NCI-H1694 (cell line): ENCODE results near the gene VAV3.
A peak's percentile ranks its signal among the peaks of the same experiment; 100 is the strongest.

Experiments
- DNase-seq: peaks from one replicate; lab custom pipeline; 2025; lab: John Stamatoyannopoulos, UW

VAV3 gene

DNA sequence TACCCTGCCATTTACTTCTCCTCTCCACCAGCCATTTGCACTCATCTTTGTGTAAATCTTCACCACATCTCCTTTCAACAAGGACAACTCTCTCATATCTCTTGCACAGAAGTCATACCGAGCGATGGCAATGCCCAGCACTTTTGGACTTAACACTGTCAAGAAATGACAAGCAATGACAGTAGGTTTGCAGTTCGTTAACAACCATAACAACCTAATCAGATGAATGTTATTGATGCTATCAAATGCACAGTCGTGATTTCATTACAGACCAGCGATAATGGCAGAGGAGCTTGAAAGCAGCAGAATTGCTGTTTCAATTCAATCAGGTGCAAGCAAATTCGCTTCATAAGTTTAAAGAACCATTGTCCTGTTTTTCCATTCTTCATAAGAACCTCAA is 390.9 kb downstream of the VAV3 start:
- no peak for DNase-seq

DNA sequence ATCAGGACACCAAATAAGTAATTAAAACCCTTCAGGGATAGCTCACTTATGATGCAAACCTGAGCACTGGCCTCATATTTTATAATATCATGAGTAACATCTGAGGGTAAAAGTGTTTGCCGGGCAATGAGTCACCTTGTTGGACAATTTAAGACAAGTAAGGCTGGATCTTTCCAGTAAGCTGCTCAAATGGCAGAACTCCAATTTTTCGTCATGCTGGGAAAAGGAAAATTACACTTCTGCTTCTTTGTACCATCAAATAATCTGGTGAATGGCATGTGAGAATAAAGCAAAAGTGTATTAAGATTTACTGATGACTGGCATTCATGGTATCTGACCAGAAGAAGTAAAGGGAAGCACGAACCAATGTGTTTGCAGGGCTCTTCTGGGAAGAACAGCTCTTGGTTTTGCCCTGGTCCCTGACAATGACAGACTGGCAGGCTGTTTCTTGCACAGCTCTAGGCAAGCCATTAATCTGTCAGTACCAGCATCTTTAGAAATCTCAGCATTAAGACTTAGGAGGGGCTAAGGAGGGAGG is 392.2 kb downstream of the VAV3 start:
- peak; percentile 9 for DNase-seq

DNA sequence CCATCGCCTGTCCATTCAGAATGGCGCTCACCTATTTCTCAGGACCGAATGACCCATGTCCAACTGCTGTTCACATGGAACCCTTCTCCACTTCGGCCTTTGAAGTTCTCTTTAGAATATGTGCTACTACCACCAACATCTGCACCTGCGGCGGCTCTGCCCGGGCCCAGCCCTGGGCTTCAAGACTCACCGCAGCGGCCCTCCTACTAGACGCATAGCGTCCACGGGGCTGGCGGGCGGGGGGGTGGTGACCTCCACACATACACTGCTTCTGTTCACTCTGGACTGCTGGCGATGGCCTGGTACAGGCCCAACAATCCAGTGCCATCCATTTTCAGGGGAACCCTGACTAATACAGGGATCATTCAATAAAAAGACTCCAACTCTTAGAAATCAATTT is 394.2 kb downstream of the VAV3 start:
- DNase-seq = no peak

DNA sequence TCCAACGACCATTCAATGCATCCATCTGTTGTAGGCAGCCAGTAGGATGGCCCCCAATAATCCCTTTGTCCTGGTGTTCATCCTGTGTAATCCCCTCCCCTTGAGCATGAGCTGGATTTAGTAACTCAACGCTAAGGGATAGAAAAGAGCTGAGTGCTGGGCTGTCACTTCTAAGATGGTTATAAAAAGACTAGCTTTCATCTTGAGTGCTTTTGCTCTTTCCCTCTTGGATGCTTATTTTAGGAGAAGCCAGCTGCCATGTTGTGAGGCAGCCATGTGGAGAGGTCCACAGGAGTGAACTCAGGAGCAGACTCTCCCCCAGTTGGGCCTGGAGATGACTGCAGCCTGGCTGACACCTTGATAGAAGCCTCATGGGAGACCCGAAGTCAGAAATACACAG is 401.5 kb downstream of the VAV3 start:
- DNase-seq = no peak

DNA sequence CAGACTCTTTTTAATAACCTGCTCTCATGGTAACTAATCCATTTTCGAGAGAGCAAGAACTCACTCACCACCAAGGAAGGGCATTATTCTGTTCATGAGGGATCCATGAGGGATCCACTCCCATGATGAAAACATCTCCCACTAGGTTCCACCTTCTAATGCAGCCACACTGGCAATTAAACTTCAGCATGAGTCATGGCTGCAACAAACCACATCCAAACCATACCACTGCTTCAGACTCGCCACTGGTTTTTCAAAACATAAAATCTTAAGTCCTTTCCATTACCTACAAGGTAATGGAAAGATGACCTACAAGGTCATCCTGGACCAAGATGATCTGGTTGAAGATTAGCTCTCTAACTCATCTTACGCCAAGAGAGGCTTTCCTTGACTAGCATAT is 405.1 kb downstream of the VAV3 start:
- DNase-seq = no peak

DNA sequence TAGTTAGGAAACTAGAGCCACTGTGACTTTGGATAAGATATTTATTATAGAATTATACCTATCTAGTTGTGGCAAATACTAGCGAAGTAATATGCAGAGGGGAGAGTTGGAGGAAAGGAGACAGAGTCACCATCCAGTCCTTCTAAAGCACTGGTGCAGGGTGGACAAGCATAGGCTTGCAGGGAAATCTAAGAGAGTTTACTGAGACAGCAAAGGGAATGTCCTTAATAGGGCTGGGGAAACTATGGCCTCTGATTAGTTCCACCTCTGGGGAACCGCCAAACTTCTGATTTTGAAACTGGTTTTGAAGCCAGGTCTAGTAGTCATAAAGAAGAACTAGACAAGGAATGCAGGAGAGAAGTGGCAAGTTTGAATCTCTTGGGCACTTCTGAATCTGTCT is 407.9 kb downstream of the VAV3 start:
- no peak for DNase-seq

DNA sequence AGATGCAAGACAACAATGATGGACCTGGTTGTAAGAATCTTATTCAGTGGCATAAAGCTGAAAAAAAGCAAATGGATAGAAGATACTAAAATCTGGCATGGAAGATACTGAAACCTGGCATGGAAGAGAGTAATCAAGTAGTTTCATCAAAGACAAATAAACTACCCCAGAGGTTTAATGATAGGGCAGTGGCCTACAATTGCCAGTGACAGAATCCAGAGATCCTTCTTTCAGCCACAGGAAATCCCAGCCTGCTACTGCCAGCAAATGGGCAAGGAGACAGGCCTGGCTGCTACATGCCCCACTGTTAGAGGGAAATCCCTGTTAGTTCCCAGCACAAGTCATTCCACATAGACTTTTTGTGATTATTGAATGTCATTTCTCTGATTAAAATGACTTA is 409.4 kb downstream of the VAV3 start:
- DNase-seq = no peak

- DNase-seq = no peak
Measured at GRCh38 chr1:107552781-107553180, 412.2 kb downstream of the VAV3 start.

DNA sequence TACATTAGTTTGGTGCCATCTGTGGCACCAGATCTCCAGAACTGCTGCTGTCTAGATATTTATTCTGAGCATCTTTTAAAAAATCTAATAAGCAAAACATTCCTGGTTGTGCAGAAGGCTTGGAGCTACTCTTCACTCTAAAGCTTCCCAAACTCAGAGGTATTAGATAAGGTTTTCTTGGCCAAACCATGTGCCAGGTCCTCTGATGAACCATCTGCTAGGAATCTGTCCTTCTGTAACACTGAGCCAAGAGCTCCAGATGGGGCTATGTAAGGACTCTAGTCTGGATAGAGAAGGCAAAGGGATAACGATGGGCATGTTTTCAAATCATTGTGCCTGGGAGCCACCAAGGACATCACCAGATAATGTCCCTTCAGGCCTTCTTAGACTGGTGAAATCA is 413.5 kb downstream of the VAV3 start:
- DNase-seq = peak; percentile 93

DNA sequence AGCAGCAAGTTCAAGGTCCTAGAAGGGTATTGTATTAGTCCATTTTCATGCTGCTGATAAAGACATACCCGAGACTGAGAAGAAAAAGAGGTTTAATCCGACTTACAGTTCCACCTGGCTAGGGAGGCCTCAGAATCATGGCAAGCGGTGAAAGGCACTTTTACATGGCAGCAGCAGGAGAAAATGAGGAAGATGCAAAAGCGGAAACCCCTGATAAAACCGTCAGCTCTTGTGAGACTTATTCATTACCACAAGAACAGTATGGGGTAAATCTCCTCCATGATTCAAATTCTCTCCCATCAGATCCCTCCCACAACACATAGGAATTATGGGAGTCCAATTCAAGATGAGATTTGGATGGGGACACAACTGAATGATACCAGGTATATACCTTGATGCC is 414.6 kb downstream of the VAV3 start:
- DNase-seq = no peak

- DNase-seq = no peak
Measured at GRCh38 chr1:107549152-107549810, 415.7 kb downstream of the VAV3 start.

DNA sequence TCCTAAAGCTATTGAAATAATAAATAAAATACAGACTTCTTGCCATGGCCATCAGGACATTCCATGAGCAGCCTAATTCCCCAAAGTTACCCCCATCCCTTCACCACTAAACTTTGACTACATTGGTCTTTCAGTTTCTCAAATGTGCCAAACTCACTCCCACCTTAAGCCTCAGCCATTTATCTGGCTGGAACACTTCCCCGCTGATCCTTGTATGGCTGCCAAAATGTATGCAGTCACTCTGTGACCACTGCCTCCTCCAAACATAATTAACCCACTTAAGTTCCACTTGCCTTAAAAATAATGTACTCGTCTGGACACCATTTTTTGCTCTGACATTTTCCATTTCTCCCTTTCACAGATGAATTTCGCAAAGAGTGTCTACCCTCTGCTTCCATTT is 416.7 kb downstream of the VAV3 start:
- no peak for DNase-seq

DNA sequence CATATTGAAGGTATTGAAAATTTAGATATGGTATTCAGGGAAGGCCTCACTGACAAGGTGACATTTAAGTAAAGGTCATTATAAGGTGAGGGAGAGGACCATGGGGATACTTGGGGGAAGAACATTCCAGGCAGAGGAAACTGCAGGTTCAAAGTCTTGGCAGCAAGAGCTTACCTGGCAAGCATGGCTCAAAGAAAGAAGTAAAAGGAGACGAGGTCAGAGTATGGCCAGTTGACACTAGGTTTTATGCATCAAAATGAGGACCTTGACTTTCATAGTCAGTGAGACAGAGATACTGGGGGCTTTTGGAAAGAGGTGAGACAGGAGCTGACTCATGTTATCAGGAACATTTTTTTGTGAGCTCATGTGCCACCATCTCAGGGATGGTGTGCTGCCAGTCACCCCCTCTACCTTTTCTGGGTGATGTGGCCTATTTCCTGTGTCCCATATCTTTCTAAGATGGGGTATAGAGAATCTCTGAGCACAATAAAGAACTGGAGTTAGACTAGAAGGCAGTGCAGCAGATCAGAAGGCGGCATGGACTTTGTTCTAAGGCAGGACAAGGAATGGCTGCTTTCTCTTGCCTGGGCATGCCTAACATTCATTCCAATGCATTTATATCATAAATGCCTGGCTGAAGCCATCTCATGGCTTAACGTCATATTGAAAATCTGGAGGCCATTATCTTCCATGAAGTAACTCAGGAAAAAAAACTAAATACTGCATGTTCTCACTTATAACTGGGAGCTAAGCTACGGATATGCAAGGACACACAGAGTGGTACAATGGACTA is 417.4 kb downstream of the VAV3 start:
- no peak for DNase-seq

DNA sequence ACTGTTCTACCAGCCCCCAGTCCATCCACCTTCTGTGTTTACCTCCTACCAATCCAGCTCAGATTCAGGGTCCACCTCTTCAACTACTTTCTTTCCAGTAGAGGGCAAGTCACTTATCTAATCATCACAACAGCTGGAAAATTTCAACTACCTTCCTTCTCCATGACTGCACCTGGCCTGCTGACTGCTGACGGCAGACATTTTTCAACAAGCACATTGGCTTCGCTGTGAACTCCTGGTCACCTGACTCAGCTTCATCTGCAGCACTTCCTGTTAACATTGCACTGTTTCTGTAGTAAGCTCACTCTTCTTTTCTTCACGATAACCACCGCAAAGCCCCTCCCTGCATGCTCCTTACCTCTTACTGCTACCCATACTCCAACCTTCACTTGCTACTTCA is 418.4 kb downstream of the VAV3 start:
- DNase-seq = no peak

- no peak for DNase-seq
Measured at GRCh38 chr1:107545879-107546278, 419.1 kb downstream of the VAV3 start.

- no peak for DNase-seq
Measured at GRCh38 chr1:107545056-107545577, 419.9 kb downstream of the VAV3 start.

GRCh38 chr1:107544285-107544684 is 420.7 kb downstream of the VAV3 start:
- no peak for DNase-seq

DNA sequence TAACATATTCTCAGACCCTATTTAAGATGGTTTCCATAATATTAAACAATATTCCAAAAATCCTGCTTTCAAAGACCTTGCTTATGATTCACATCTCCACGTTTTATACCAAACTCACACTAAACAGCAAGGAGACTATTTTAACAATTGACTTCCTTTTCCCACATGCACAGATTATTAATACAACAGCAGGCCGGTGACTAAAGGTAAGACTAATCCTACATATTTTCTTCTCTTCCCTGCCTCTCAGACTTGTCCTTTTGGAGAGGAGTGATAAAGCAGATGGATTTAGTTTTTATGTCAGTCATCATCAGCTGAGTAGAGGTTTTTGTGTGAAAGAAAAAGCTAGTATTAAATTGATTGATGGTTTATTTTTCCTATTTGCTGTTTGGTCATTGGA is 423.6 kb downstream of the VAV3 start:
- no peak for DNase-seq

DNA sequence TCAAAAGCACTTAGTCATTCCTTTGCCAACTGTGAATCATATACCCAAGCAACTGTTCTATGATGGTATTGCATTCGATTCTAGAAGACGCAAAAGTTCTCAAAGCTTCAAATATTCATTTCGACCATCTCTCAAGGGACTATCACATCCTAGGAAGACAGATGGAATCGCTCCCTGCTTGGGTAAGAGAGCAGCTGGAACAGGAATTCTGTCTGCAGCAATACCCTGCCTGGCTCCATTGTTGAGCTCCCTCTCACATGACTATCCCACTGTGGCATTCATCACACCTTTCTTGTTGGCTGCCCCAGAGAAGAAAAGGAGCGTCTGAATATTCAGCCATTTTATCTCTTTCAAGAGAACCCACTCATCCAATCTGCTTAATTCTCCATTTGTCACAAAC is 426.5 kb downstream of the VAV3 start:
- DNase-seq = peak; percentile 15

- DNase-seq = peak; percentile 8
Measured at GRCh38 chr1:107536266-107536665, 428.7 kb downstream of the VAV3 start.

DNA sequence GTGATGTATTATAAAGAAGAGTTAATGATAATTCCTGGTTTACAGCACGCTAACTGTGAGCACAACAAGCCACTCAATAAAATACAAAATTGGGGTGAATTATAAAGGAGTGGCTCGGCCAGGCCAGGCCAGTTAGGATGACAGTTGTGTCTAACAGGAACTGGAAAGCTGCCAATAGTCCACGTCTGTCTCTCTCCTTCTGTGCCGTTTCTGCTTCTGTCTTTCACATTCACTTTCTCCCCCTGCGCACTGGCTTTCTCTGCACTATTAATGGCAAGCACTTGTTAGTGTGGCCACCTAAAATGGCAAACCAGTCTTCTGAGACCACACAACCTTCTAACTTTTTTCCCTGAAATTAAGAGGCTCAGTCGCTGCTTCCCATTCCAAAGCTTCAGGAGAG is 429.9 kb downstream of the VAV3 start:
- DNase-seq = peak; percentile 80

GRCh38 chr1:107534632-107535031 is 430.3 kb downstream of the VAV3 start:
- DNase-seq = no peak

GRCh38 chr1:107533436-107533835 is 431.5 kb downstream of the VAV3 start:
- DNase-seq = no peak
